ENCODE data around the gene DIP2C.
"Not testable (repeated sequence)": the region's sequence is repeated elsewhere in the genome, so short reads cannot be mapped to it uniquely, and the experiment has no call there.

DIP2C gene

GRCh38 chr10:429696-430095, 259.8 kb downstream of the DIP2C start:
- no peak for TF ChIP-seq CTCF (IDR thresholded peaks at IDR 0.05; ENCODE audit: control insufficient read depth, extremely low read depth, insufficient read depth)
- DNase-seq (ENCODE audit: low read depth): no peak
- no peak overlapping the region for H3K4me3 ChIP-seq (ENCODE audit: low read depth, low read length)

- no peak for TF ChIP-seq CTCF (IDR thresholded peaks at IDR 0.05; ENCODE audit: control insufficient read depth, extremely low read depth, insufficient read depth)
- no peak for DNase-seq (ENCODE audit: low read depth)
- H3K4me3 ChIP-seq (ENCODE audit: low read depth, low read length): no peak overlapping the region
Observed at GRCh38 chr10:427761-428519, 261.5 kb downstream of the DIP2C start.

- not testable (repeated sequence) for H3K4me3 ChIP-seq (ENCODE audit: low read depth, low read length); DNase-seq (ENCODE audit: low read depth)
Observed at GRCh38 chr10:425365-425764, 264.1 kb downstream of the DIP2C start.

GRCh38 chr10:424724-425123, 264.7 kb downstream of the DIP2C start:
- DNase-seq (ENCODE audit: low read depth); H3K4me3 ChIP-seq (ENCODE audit: low read depth, low read length): not testable (repeated sequence)

GRCh38 chr10:423178-423577, 266.3 kb downstream of the DIP2C start:
- H3K4me3 ChIP-seq (ENCODE audit: low read depth, low read length): no peak overlapping the region
- DNase-seq (ENCODE audit: low read depth): no peak
- no peak for TF ChIP-seq CTCF (IDR thresholded peaks at IDR 0.05; ENCODE audit: control insufficient read depth, extremely low read depth, insufficient read depth)

- no peak for DNase-seq (ENCODE audit: low read depth)
- TF ChIP-seq CTCF (IDR thresholded peaks at IDR 0.05; ENCODE audit: control insufficient read depth, extremely low read depth, insufficient read depth): no peak
- H3K4me3 ChIP-seq (ENCODE audit: low read depth, low read length): no peak overlapping the region
Observed at GRCh38 chr10:422675-423074, 266.8 kb downstream of the DIP2C start.

- no peak overlapping the region for H3K4me3 ChIP-seq (ENCODE audit: low read depth, low read length)
- no peak for DNase-seq (ENCODE audit: low read depth)
- TF ChIP-seq CTCF (IDR thresholded peaks at IDR 0.05; ENCODE audit: control insufficient read depth, extremely low read depth, insufficient read depth): no peak
Observed at GRCh38 chr10:422241-422640, 267.2 kb downstream of the DIP2C start.

- DNase-seq (ENCODE audit: low read depth): no peak
- no peak overlapping the region for H3K4me3 ChIP-seq (ENCODE audit: low read depth, low read length)
- peak; percentile 48 for TF ChIP-seq CTCF (IDR thresholded peaks at IDR 0.05; ENCODE audit: control insufficient read depth, extremely low read depth, insufficient read depth)
Observed at GRCh38 chr10:421170-421569, 268.3 kb downstream of the DIP2C start.
